NCI-H1092 (cell line): ENCODE results near the gene NNMT.

Experiments used
- DNase-seq: peaks from one replicate; lab custom pipeline; 2025; lab: John Stamatoyannopoulos, UW

The NNMT gene

GRCh38 chr11:114263513-114264170, 32.6 kb upstream of the NNMT start:
- no peak for DNase-seq

GRCh38 chr11:114264381-114264780, 31.8 kb upstream of the NNMT start:
- DNase-seq: no peak

GRCh38 chr11:114265122-114265878, 30.9 kb upstream of the NNMT start:
- no peak for DNase-seq

GRCh38 chr11:114269498-114269897, 26.7 kb upstream of the NNMT start:
- no peak for DNase-seq

- DNase-seq: no peak
Measured at GRCh38 chr11:114270531-114271270, 25.5 kb upstream of the NNMT start.

- DNase-seq: no peak
Measured at GRCh38 chr11:114271316-114271715, 24.9 kb upstream of the NNMT start.

- DNase-seq: no peak
Measured at GRCh38 chr11:114272311-114272710, 23.9 kb upstream of the NNMT start.

- DNase-seq: no peak
Measured at GRCh38 chr11:114273071-114273470, 23.1 kb upstream of the NNMT start.

GRCh38 chr11:114273890-114274635, 22.1 kb upstream of the NNMT start:
- DNase-seq: no peak

GRCh38 chr11:114274637-114275036, 21.6 kb upstream of the NNMT start:
- no peak for DNase-seq

- DNase-seq: no peak
Measured at GRCh38 chr11:114275280-114275679, 20.9 kb upstream of the NNMT start.

GRCh38 chr11:114276077-114276476, 20.1 kb upstream of the NNMT start:
- DNase-seq: no peak

- DNase-seq: no peak
Measured at GRCh38 chr11:114277637-114278341, 18.4 kb upstream of the NNMT start.

- no peak for DNase-seq
Measured at GRCh38 chr11:114278342-114279065, 17.7 kb upstream of the NNMT start.

GRCh38 chr11:114279792-114280546, 16.2 kb upstream of the NNMT start:
- DNase-seq: no peak

GRCh38 chr11:114280696-114281095, 15.5 kb upstream of the NNMT start:
- DNase-seq: peak; percentile 80

- no peak for DNase-seq
Measured at GRCh38 chr11:114281388-114281956, 14.7 kb upstream of the NNMT start.

GRCh38 chr11:114282488-114282887, 13.7 kb upstream of the NNMT start:
- no peak for DNase-seq

GRCh38 chr11:114283422-114283821, 12.8 kb upstream of the NNMT start:
- no peak for DNase-seq

GRCh38 chr11:114284021-114284420, 12.2 kb upstream of the NNMT start:
- peak; percentile 82 for DNase-seq
